GM18858 (cell line): ENCODE measurements around the gene MRPL24.

Experiments
- ATAC-seq: cut with Tn5 transposase; IDR thresholded peaks from one replicate; pipeline ENCODE4 v1.9.1; 2021; ENCODE audit not compliant: unreplicated experiment

Gene MRPL24

GRCh38 chr1:156692925-156693847 lies 47.7 kb downstream of the MRPL24 start:
- ATAC-seq, result no peak

- ATAC-seq, result no peak
Observed at GRCh38 chr1:156692441-156692924, 48.4 kb downstream of the MRPL24 start.

- no peak for ATAC-seq
Observed at GRCh38 chr1:156691665-156692440, 49.0 kb downstream of the MRPL24 start.

GRCh38 chr1:156691191-156691590 lies 49.7 kb downstream of the MRPL24 start:
- no peak for ATAC-seq

GRCh38 chr1:156690675-156691036 lies 50.2 kb downstream of the MRPL24 start:
- no peak for ATAC-seq

- no peak for ATAC-seq
Observed at GRCh38 chr1:156689953-156690674, 50.8 kb downstream of the MRPL24 start.

- ATAC-seq, result no peak
Observed at GRCh38 chr1:156689035-156689952, 51.6 kb downstream of the MRPL24 start.
